Gastroesophageal sphincter (tissue), 4 donors: ENCODE measurements around the gene TROAP. TPM values are rescaled to one million over a fixed set of nuclear protein-coding genes. Genes with fewer than 3 reads are reported as not detected.
"Not testable (repeated sequence)": the region's sequence is repeated elsewhere in the genome, so short reads cannot be mapped to it uniquely, and the experiment has no call there.

Source experiments
- ATAC-seq: fragments of 150-250 bp; one replicate; pipeline ENCODE4 v1.9.1; 2016; ENCODE audit warnings: mild to moderate bottlenecking, moderate library complexity
- H3K27ac ChIP-seq, 4 donors: fragments of 200-600 bp; sonication (generic) in 3 of 4; 1 replicate in 3 of 4; 2 replicates in 1 of 4; pipeline ENCODE4 v1.5.1; 2016 to 2019
- H3K27me3 ChIP-seq: fragments of 200-600 bp; sonication (generic); one replicate; pipeline ENCODE4 v1.5.1; 2019
- H3K36me3 ChIP-seq, 2 donors: fragments of 200-600 bp; sonication (generic); one replicate each; pipeline ENCODE4 v1.5.1; 2019; ENCODE audit warnings: control low read depth in 1 of 2
- H3K4me1 ChIP-seq, 3 donors: fragments of 200-600 bp; sonication (generic); 1 replicate in 2 of 3; 2 replicates in 1 of 3; pipeline ENCODE4 v1.5.1; 2016 to 2019; ENCODE audit warnings: control low read depth in 2 of 3
- H3K4me3 ChIP-seq, 2 donors: fragments of 200-600 bp; sonication (generic); one replicate each; pipeline ENCODE4 v1.5.1; 2019; ENCODE audit warnings: mild to moderate bottlenecking in 1 of 2, moderate library complexity in 1 of 2
- H3K9me3 ChIP-seq, 3 donors: fragments of 200-600 bp; sonication (generic); one replicate each; pipeline ENCODE4 v1.5.1; 2017 to 2019; ENCODE audit warnings: control low read depth in 2 of 3
- CTCF ChIP-seq, 4 experiments: fragments of 200-600 bp in 2 of 4; fragments of 450-650 bp in 2 of 4; sonication (generic) in 1 of 4; IDR thresholded peaks; one replicate each; pipeline ENCODE4 v1.5.1; 2017 to 2019; ENCODE audit warnings: antibody characterized with exemption in 4 of 4, mild to moderate bottlenecking in 2 of 4, moderate library complexity in 2 of 4
- EP300 ChIP-seq: sonication (generic); formaldehyde crosslinking; IDR thresholded peaks from one replicate; pipeline ENCODE4 v1.6.1; 2017; ENCODE audit warnings: antibody characterized with exemption, mild to moderate bottlenecking
- POLR2A ChIP-seq, 2 donors: fragments of 450-650 bp; IDR thresholded peaks; one replicate each; pipeline ENCODE4 v1.6.1; 2017; ENCODE audit warnings: antibody characterized with exemption in 2 of 2, mild to moderate bottlenecking in 2 of 2, moderate library complexity in 1 of 2
- POLR2AphosphoS5 ChIP-seq: sonication (generic); formaldehyde crosslinking; IDR thresholded peaks from one replicate; pipeline ENCODE4 v1.6.1; 2017; ENCODE audit warnings: antibody characterized with exemption
- WGBS, 2 donors: methylation state at CpG; one replicate each; pipeline ENCODE4 v1.1.5; 2018; ENCODE audit warnings: low coverage in 1 of 2; 5-methylcytosine and 5-hydroxymethylcytosine counted together
- total RNA-seq, 4 donors: library from RNA; depleted of rRNA; stranded (reverse); fragments of >200 nt; gene quantifications; one replicate each; pipeline ENCODE4 v1.1.0, GENCODE V29; 2016

Gene TROAP
- total RNA-seq, 4 donors from 2014 or later: 0.22 TPM; not detected in 3

GRCh38 chr12:49309386-49309785, 13.7 kb upstream of the TROAP start:
- 68 to 84% methylated on average over 5 to 7 of the region's 7 CpGs for WGBS, 2 donors
- TF ChIP-seq CTCF (IDR thresholded peaks at IDR 0.05): no peak
- no peak for TF ChIP-seq POLR2AphosphoS5
- TF ChIP-seq POLR2A (IDR thresholded peaks at IDR 0.05): no peak
- no peak for TF ChIP-seq EP300
- ATAC-seq: no peak

GRCh38 chr12:49310451-49311000, 12.5 kb upstream of the TROAP start:
- H3K36me3 ChIP-seq, H3K9me3 ChIP-seq, H3K4me3 ChIP-seq, H3K27ac ChIP-seq, H3K4me1 ChIP-seq, ATAC-seq: not testable (repeated sequence)
- no CpG with 5 or more reads among the region's 3 CpGs for WGBS, 2 donors
- H3K27me3 ChIP-seq: peaks cover 47% of the 10 kb centered on the region

More at GRCh38 chr12:49309386-49309785, 13.7 kb upstream of the TROAP start:
- H3K27ac ChIP-seq: no peak overlapping the region
- H3K27me3 ChIP-seq: peaks cover 47% of the 10 kb centered on the region
- H3K9me3 ChIP-seq: no peaks in the 10 kb centered on the region
- no peaks in the 10 kb centered on the region for H3K4me1 ChIP-seq
- H3K36me3 ChIP-seq: no peaks in the 10 kb centered on the region
- no peak overlapping the region for H3K4me3 ChIP-seq

- H3K4me3 ChIP-seq: no peak overlapping the region
- no peaks in the 10 kb centered on the region for H3K4me1 ChIP-seq
- no peak for ATAC-seq
- H3K27ac ChIP-seq: no peak overlapping the region
- H3K9me3 ChIP-seq: no peaks in the 10 kb centered on the region
- no peaks in the 10 kb centered on the region for H3K36me3 ChIP-seq
- peaks cover 21% of the 10 kb centered on the region for H3K27me3 ChIP-seq
- WGBS, 2 donors: 100% methylated on average over 1 of the region's 1 CpG; no CpG with 5 or more reads in 1 of the 2 donors
- TF ChIP-seq CTCF (IDR thresholded peaks at IDR 0.05) (no peak), POLR2A (IDR thresholded peaks at IDR 0.05) (no peak), EP300 (no peak), POLR2AphosphoS5 (no peak)
Observed at GRCh38 chr12:49314811-49315210, 8.2 kb upstream of the TROAP start.

- 88% methylated on average over 9 of the region's 10 CpGs; no CpG with 5 or more reads in 1 of the 2 donors for WGBS, 2 donors
Observed at GRCh38 chr12:49317118-49317517, 5.9 kb upstream of the TROAP start.

GRCh38 chr12:49320411-49321103, 2.5 kb upstream of the TROAP start:
- not testable (repeated sequence) for H3K4me3 ChIP-seq, H3K36me3 ChIP-seq, H3K9me3 ChIP-seq, H3K27me3 ChIP-seq, ATAC-seq, H3K27ac ChIP-seq
- peaks cover 0 to 16% (median 10%) of the 10 kb centered on the region in 3 donors for H3K4me1 ChIP-seq
- WGBS, 2 donors: 87 to 90% methylated on average over 7 to 9 of the region's 9 CpGs

More at GRCh38 chr12:49317118-49317517, 5.9 kb upstream of the TROAP start:
- H3K4me3 ChIP-seq, H3K36me3 ChIP-seq, H3K9me3 ChIP-seq, H3K27ac ChIP-seq, ATAC-seq, H3K4me1 ChIP-seq: not testable (repeated sequence)
- peaks cover 16% of the 10 kb centered on the region for H3K27me3 ChIP-seq

- TF ChIP-seq EP300: no peak
- H3K36me3 ChIP-seq: no peaks in the 10 kb centered on the region
- 0 to 56% methylated on average over 1 to 6 of the region's 12 CpGs for WGBS, 2 donors
- no peaks in the 10 kb centered on the region for H3K27me3 ChIP-seq
- peak overlapping the region in 3 of 4 donors; percentile 77 to 80 (median 78) for H3K27ac ChIP-seq
- ATAC-seq: no peak
- H3K9me3 ChIP-seq: no peaks in the 10 kb centered on the region
- H3K4me1 ChIP-seq: peaks cover 0 to 16% (median 10%) of the 10 kb centered on the region in 3 donors
- H3K4me3 ChIP-seq: peak overlapping the region; percentile 42 to 69
Observed at GRCh38 chr12:49322367-49322707, 718 bp upstream of the TROAP start.

- H3K4me3 ChIP-seq: peak overlapping the region; percentile 19 to 69
- TF ChIP-seq POLR2A (IDR thresholded peaks at IDR 0.05): no peak
- no peak for TF ChIP-seq POLR2AphosphoS5
- no peak for TF ChIP-seq EP300
- no peak for TF ChIP-seq CTCF (IDR thresholded peaks at IDR 0.05)
- peak overlapping the region in 1 of 4 donors; percentile 80 for H3K27ac ChIP-seq
- H3K36me3 ChIP-seq: no peaks in the 10 kb centered on the region
- H3K9me3 ChIP-seq: no peaks in the 10 kb centered on the region
- ATAC-seq: no peak
- 0% methylated on average over 3 to 5 of the region's 19 CpGs for WGBS, 2 donors
- H3K27me3 ChIP-seq: no peaks in the 10 kb centered on the region
- peaks cover 0 to 16% (median 10%) of the 10 kb centered on the region in 3 donors for H3K4me1 ChIP-seq
Observed at GRCh38 chr12:49323524-49324097, 556 bp downstream of the TROAP start.
